ENCODE measurements around the gene AGFG1.

AGFG1 gene

DNA sequence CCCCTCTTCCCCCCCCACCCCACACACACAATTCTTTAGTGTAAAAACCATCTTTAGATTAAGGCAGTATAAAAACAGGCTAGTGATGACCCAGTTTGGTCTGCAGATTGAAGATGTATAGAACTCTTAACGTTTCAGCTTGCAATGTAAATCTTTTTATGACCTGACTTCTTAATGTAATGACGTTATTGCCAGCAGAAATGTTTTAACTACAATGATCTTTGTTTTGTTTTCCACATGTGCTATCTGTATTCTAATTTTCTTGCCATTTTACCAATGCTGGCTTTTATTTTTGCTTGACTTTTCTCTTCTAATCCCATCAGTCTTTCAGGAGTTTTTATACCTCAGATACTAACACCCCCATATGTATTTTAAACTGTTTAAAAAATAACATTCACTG is 25.2 kb downstream of the AGFG1 start:
- no peak overlapping the region for H3K23ac ChIP-seq (ENCODE audit: low read length)
- no peak overlapping the region for H3K4me2 ChIP-seq (ENCODE audit: low read length)
- no peaks in the 10 kb centered on the region for H3K27me3 ChIP-seq (ENCODE audit: insufficient read depth, low read length)
- H3K9me3 ChIP-seq (ENCODE audit: insufficient read depth, low read depth, low read length): no peaks in the 10 kb centered on the region
- H4K12ac ChIP-seq (ENCODE audit: low read depth, low read length): no peak overlapping the region
- no peak overlapping the region for H2BK120ac ChIP-seq (ENCODE audit: insufficient read depth, low read length, poor library complexity)
- no peaks in the 10 kb centered on the region for H3K4me1 ChIP-seq (ENCODE audit: control insufficient read depth in 1 of 2, insufficient read depth in 2 of 2, low read length in 2 of 2)
- no CpG with 5 or more reads among the region's 2 CpGs for WGBS (ENCODE audit: extremely low coverage, insufficient coverage, insufficient read length)
- no peak overlapping the region for H2AFZ ChIP-seq (ENCODE audit: insufficient read depth, low read length, poor library complexity)
- H4K8ac ChIP-seq (ENCODE audit: low read depth, low read length): no peak overlapping the region
- no peak overlapping the region for H2BK12ac ChIP-seq (ENCODE audit: low read length)
- DNase-seq: no peak
- H3K36me3 ChIP-seq (ENCODE audit: control insufficient read depth in 1 of 2, insufficient read depth in 2 of 2, low read length in 2 of 2): peaks cover 4 to 7% of the 10 kb centered on the region in 2 experiments
- no peak overlapping the region for H4K91ac ChIP-seq (ENCODE audit: low read depth, low read length)
- H3K18ac ChIP-seq (ENCODE audit: low read length): no peak overlapping the region
- no peak overlapping the region for H3K27ac ChIP-seq (ENCODE audit: low read depth, low read length)
- no peak overlapping the region for H2BK5ac ChIP-seq (ENCODE audit: low read depth, low read length, poor library complexity)
- no peak overlapping the region for H3K4me3 ChIP-seq (ENCODE audit: low read depth, low read length)
- no peaks in the 10 kb centered on the region for H3K79me1 ChIP-seq (ENCODE audit: low read length)
- peaks cover 4% of the 10 kb centered on the region for H3K79me2 ChIP-seq (ENCODE audit: control insufficient read depth, insufficient read depth, low read length, poor library complexity)
- H3K4ac ChIP-seq (ENCODE audit: low read depth, low read length): no peak overlapping the region
- H3K14ac ChIP-seq (ENCODE audit: low read length): no peak overlapping the region
- no peak overlapping the region for H2AK5ac ChIP-seq (ENCODE audit: low read length)
- no peak overlapping the region for H3K9ac ChIP-seq (ENCODE audit: low read length)

DNA sequence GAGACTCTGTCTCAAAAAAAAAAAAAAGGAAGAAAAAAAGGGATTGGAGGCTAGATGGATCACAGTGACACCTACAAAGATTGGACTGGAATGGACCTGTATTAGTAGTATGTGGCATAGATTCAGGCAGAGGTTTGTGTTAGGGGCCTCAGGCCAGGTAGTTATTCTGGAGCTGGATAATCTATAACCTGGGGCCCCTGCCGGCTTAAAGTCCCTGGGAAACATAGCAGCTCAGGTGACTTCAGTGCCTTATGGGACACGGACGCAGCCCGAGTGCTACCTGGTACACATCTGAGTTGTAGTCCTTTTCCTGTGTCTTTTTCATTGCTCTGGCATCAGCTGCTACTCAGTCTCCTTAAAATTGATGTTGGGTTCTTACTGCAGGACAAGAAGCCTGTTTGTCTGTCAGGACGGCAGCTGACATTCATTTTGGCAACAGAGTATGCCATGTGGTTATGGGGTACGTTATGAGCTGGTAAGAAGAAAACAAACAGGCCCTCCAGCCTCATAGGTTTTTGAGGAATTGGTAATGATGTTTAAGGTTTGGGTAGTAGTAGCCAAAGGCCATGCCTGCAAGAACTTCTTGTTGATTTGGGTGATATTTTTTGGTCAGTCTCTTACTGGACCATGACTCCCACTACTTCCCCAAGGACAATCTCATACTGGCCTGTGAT is 27.8 kb downstream of the AGFG1 start:
- H2BK120ac ChIP-seq (ENCODE audit: insufficient read depth, low read length, poor library complexity): no peak overlapping the region
- no peak overlapping the region for H2BK5ac ChIP-seq (ENCODE audit: low read depth, low read length, poor library complexity)
- no CpG with 5 or more reads among the region's 6 CpGs for WGBS (ENCODE audit: extremely low coverage, insufficient coverage, insufficient read length)
- no peak overlapping the region for H3K4me3 ChIP-seq (ENCODE audit: low read depth, low read length)
- no peak overlapping the region for H3K27ac ChIP-seq (ENCODE audit: low read depth, low read length)
- H3K23ac ChIP-seq (ENCODE audit: low read length): no peak overlapping the region
- no peak overlapping the region for H2BK12ac ChIP-seq (ENCODE audit: low read length)
- no peak overlapping the region for H3K4me2 ChIP-seq (ENCODE audit: low read length)
- H3K79me1 ChIP-seq (ENCODE audit: low read length): peaks cover 3% of the 10 kb centered on the region
- H3K14ac ChIP-seq (ENCODE audit: low read length): no peak overlapping the region
- peaks cover 3 to 10% of the 10 kb centered on the region in 2 experiments for H3K36me3 ChIP-seq (ENCODE audit: control insufficient read depth in 1 of 2, insufficient read depth in 2 of 2, low read length in 2 of 2)
- no peak overlapping the region for H3K18ac ChIP-seq (ENCODE audit: low read length)
- peaks cover 14% of the 10 kb centered on the region for H3K79me2 ChIP-seq (ENCODE audit: control insufficient read depth, insufficient read depth, low read length, poor library complexity)
- H4K12ac ChIP-seq (ENCODE audit: low read depth, low read length): no peak overlapping the region
- H2AK5ac ChIP-seq (ENCODE audit: low read length): no peak overlapping the region
- no peaks in the 10 kb centered on the region for H3K27me3 ChIP-seq (ENCODE audit: insufficient read depth, low read length)
- H3K9me3 ChIP-seq (ENCODE audit: insufficient read depth, low read depth, low read length): no peaks in the 10 kb centered on the region
- H3K4ac ChIP-seq (ENCODE audit: low read depth, low read length): peak overlapping the region; percentile 23
- no peak overlapping the region for H3K9ac ChIP-seq (ENCODE audit: low read length)
- H4K91ac ChIP-seq (ENCODE audit: low read depth, low read length): no peak overlapping the region
- DNase-seq: no peak
- H4K8ac ChIP-seq (ENCODE audit: low read depth, low read length): no peak overlapping the region
- H2AFZ ChIP-seq (ENCODE audit: insufficient read depth, low read length, poor library complexity): no peak overlapping the region
- peaks cover 3 to 5% of the 10 kb centered on the region in 2 experiments for H3K4me1 ChIP-seq (ENCODE audit: control insufficient read depth in 1 of 2, insufficient read depth in 2 of 2, low read length in 2 of 2)

GRCh38 chr2:227500301-227500630 is 28.3 kb downstream of the AGFG1 start:
- H4K8ac ChIP-seq (ENCODE audit: low read depth, low read length): no peak overlapping the region
- peaks cover 3% of the 10 kb centered on the region for H3K79me1 ChIP-seq (ENCODE audit: low read length)
- H3K27ac ChIP-seq (ENCODE audit: low read depth, low read length): no peak overlapping the region
- H2BK120ac ChIP-seq (ENCODE audit: insufficient read depth, low read length, poor library complexity): no peak overlapping the region
- peaks cover under 1 to 7% of the 10 kb centered on the region in 2 experiments for H3K36me3 ChIP-seq (ENCODE audit: control insufficient read depth in 1 of 2, insufficient read depth in 2 of 2, low read length in 2 of 2)
- H2AK5ac ChIP-seq (ENCODE audit: low read length): no peak overlapping the region
- no peak overlapping the region for H4K12ac ChIP-seq (ENCODE audit: low read depth, low read length)
- no peak for DNase-seq
- no CpG with 5 or more reads among the region's 1 CpG for WGBS (ENCODE audit: extremely low coverage, insufficient coverage, insufficient read length)
- no peak overlapping the region for H4K91ac ChIP-seq (ENCODE audit: low read depth, low read length)
- H3K4me2 ChIP-seq (ENCODE audit: low read length): no peak overlapping the region
- H3K27me3 ChIP-seq (ENCODE audit: insufficient read depth, low read length): no peaks in the 10 kb centered on the region
- H2BK12ac ChIP-seq (ENCODE audit: low read length): no peak overlapping the region
- no peak overlapping the region for H2BK5ac ChIP-seq (ENCODE audit: low read depth, low read length, poor library complexity)
- H3K4me1 ChIP-seq (ENCODE audit: control insufficient read depth in 1 of 2, insufficient read depth in 2 of 2, low read length in 2 of 2): peaks cover 3 to 5% of the 10 kb centered on the region in 2 experiments
- H3K14ac ChIP-seq (ENCODE audit: low read length): no peak overlapping the region
- H3K23ac ChIP-seq (ENCODE audit: low read length): no peak overlapping the region
- peaks cover 14% of the 10 kb centered on the region for H3K79me2 ChIP-seq (ENCODE audit: control insufficient read depth, insufficient read depth, low read length, poor library complexity)
- no peak overlapping the region for H2AFZ ChIP-seq (ENCODE audit: insufficient read depth, low read length, poor library complexity)
- no peak overlapping the region for H3K4me3 ChIP-seq (ENCODE audit: low read depth, low read length)
- H3K9ac ChIP-seq (ENCODE audit: low read length): no peak overlapping the region
- H3K18ac ChIP-seq (ENCODE audit: low read length): no peak overlapping the region
- no peaks in the 10 kb centered on the region for H3K9me3 ChIP-seq (ENCODE audit: insufficient read depth, low read depth, low read length)
- peak overlapping the region; percentile 30 for H3K4ac ChIP-seq (ENCODE audit: low read depth, low read length)

DNA sequence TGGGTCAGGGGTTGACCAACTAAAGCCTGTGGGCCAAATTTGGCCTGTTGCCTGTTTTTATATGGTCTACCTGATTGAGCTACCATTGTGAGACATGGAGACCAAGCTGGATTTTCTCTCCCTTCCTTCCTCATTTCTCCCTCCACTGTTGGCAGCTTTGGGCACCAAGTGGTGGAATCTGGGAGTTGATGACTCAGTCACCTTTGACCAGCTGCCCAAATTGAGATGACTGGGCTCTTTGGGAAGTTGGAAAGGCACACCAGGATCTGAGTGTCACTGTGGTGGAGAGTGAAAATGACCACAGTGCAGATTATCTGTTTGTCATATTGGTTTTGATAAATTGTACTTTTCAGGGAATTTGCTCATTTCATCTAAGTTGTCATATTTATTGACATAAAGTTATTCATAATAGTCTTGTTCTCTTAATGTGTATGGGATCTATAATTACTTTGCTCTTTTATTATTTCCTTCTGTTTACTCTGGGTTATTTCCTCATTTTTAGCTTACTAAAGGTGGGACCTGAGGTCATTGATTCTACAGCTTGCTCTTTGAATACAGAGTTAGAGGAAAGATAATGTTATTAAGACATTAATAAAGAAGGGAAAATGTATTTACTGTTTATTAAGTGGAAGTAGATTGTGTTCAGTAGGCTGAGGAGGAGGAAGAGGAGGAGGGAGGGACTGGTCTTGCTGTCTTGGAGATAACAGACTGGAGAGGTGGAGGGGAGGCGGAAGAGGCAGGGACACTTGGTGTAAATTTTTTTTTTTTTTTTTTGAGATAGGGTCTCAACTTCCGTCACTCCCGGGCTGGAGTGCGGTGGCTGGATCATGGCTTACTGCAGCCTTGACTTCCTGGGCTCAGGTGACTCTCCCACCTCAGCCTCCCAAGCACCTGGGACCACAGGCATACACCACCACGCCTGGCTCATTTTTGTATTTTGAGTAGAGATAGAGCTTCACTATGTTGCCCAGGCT is 31.8 kb downstream of the AGFG1 start:
- WGBS (ENCODE audit: extremely low coverage, insufficient coverage, insufficient read length): no CpG with 5 or more reads among the region's 5 CpGs
- peaks cover 8 to 10% of the 10 kb centered on the region in 2 experiments for H3K4me1 ChIP-seq (ENCODE audit: control insufficient read depth in 1 of 2, insufficient read depth in 2 of 2, low read length in 2 of 2)
- H3K23ac ChIP-seq (ENCODE audit: low read length): no peak overlapping the region
- peak overlapping the region; percentile 53 for H3K18ac ChIP-seq (ENCODE audit: low read length)
- peaks cover 3% of the 10 kb centered on the region for H3K79me1 ChIP-seq (ENCODE audit: low read length)
- H3K4me3 ChIP-seq (ENCODE audit: low read depth, low read length): no peak overlapping the region
- H3K4me2 ChIP-seq (ENCODE audit: low read length): no peak overlapping the region
- no peak overlapping the region for H4K12ac ChIP-seq (ENCODE audit: low read depth, low read length)
- peak overlapping the region; percentile 54 for H2AFZ ChIP-seq (ENCODE audit: insufficient read depth, low read length, poor library complexity)
- H4K91ac ChIP-seq (ENCODE audit: low read depth, low read length): peak overlapping the region; percentile 47
- H2BK12ac ChIP-seq (ENCODE audit: low read length): peak overlapping the region; percentile 40
- H4K8ac ChIP-seq (ENCODE audit: low read depth, low read length): peak overlapping the region; percentile 54
- peaks cover 15% of the 10 kb centered on the region for H3K79me2 ChIP-seq (ENCODE audit: control insufficient read depth, insufficient read depth, low read length, poor library complexity)
- H3K9ac ChIP-seq (ENCODE audit: low read length): no peak overlapping the region
- H3K9me3 ChIP-seq (ENCODE audit: insufficient read depth, low read depth, low read length): no peaks in the 10 kb centered on the region
- H3K14ac ChIP-seq (ENCODE audit: low read length): peak overlapping the region; percentile 24
- peak overlapping the region; percentile 99 for H3K4ac ChIP-seq (ENCODE audit: low read depth, low read length)
- DNase-seq: peak; percentile 36 to 69
- H3K27ac ChIP-seq (ENCODE audit: low read depth, low read length): no peak overlapping the region
- no peaks in the 10 kb centered on the region for H3K27me3 ChIP-seq (ENCODE audit: insufficient read depth, low read length)
- peaks cover 0 to 6% of the 10 kb centered on the region in 2 experiments for H3K36me3 ChIP-seq (ENCODE audit: control insufficient read depth in 1 of 2, insufficient read depth in 2 of 2, low read length in 2 of 2)
- H2AK5ac ChIP-seq (ENCODE audit: low read length): peak overlapping the region; percentile 62
- no peak overlapping the region for H2BK120ac ChIP-seq (ENCODE audit: insufficient read depth, low read length, poor library complexity)
- H2BK5ac ChIP-seq (ENCODE audit: low read depth, low read length, poor library complexity): peak overlapping the region; percentile 40
